Astrocyte (in vitro differentiated cells and primary cell): ENCODE results near the gene BOLA1. TPM values are rescaled to one million over a fixed set of nuclear protein-coding genes. Genes with fewer than 3 reads are reported as not detected.

Source experiments
- DNase-seq: peaks from one replicate; pipeline ENCODE4 v3.0.0-alpha.2; 2010; ENCODE audit warnings: low read depth
- FAIRE-seq: peaks from 2 replicates; lab custom pipeline; 2011; peaks lifted over from hg19 to GRCh38; lab: Jason Lieb, UNC
- H2AFZ ChIP-seq: 2 replicates; pipeline ENCODE4 v1.6.0; 2012; ENCODE audit warnings: low read depth, low read length, inconsistent platforms
- H3K27ac ChIP-seq: 2 replicates; pipeline ENCODE4 v1.5.1; 2011; ENCODE audit warnings: low read depth, low read length, inconsistent platforms
- H3K27me3 ChIP-seq: 2 replicates; pipeline ENCODE4 v1.6.0; 2011; ENCODE audit warnings: low read length, inconsistent platforms; ENCODE audit not compliant: insufficient read depth
- H3K36me3 ChIP-seq: 2 replicates; pipeline ENCODE4 v1.5.1; 2011; ENCODE audit warnings: low read length, inconsistent platforms; ENCODE audit not compliant: insufficient read depth
- H3K4me1 ChIP-seq: 2 replicates; pipeline ENCODE4 v1.5.1; 2011; ENCODE audit warnings: low read length, inconsistent platforms; ENCODE audit not compliant: insufficient read depth
- H3K4me2 ChIP-seq: 2 replicates; pipeline ENCODE4 v1.6.0; 2012; ENCODE audit warnings: low read length, inconsistent platforms
- H3K4me3 ChIP-seq: 2 replicates; pipeline ENCODE4 v1.5.1; 2011; ENCODE audit warnings: low read depth, mild to moderate bottlenecking, low read length, inconsistent platforms; ENCODE audit not compliant: insufficient read depth
- H3K79me2 ChIP-seq: 2 replicates; pipeline ENCODE4 v1.6.0; 2012; ENCODE audit warnings: mild to moderate bottlenecking, low read length, inconsistent platforms; ENCODE audit not compliant: insufficient read depth
- H3K9ac ChIP-seq: 2 replicates; pipeline ENCODE4 v1.6.0; 2012; ENCODE audit warnings: mild to moderate bottlenecking, low read length, inconsistent platforms
- H3K9me3 ChIP-seq: 2 replicates; pipeline ENCODE4 v1.5.1; 2012; ENCODE audit warnings: low read depth, mild to moderate bottlenecking, low read length, inconsistent platforms; ENCODE audit not compliant: insufficient read depth
- H4K20me1 ChIP-seq: 2 replicates; pipeline ENCODE4 v1.6.0; 2012; ENCODE audit warnings: low read length, inconsistent platforms; ENCODE audit not compliant: insufficient read depth
- H3K27ac Mint-ChIP-seq: one replicate; pipeline ENCODE4 v1.8.0; 2021; ENCODE audit warnings: mild to moderate bottlenecking, mixed read lengths; ENCODE audit not compliant: unreplicated experiment
- H3K27me3 Mint-ChIP-seq: one replicate; pipeline ENCODE4 v1.8.0; 2021; ENCODE audit warnings: low read depth, mixed read lengths; ENCODE audit not compliant: unreplicated experiment
- H3K36me3 Mint-ChIP-seq: one replicate; pipeline ENCODE4 v1.8.0; 2021; ENCODE audit warnings: low read depth, mixed read lengths; ENCODE audit not compliant: unreplicated experiment
- H3K4me1 Mint-ChIP-seq: one replicate; pipeline ENCODE4 v1.8.0; 2021; ENCODE audit warnings: low read depth, mixed read lengths; ENCODE audit not compliant: unreplicated experiment
- H3K4me3 Mint-ChIP-seq: one replicate; pipeline ENCODE4 v1.8.0; 2021; ENCODE audit warnings: mild to moderate bottlenecking, moderate library complexity, mixed read lengths; ENCODE audit not compliant: unreplicated experiment
- H3K9me3 Mint-ChIP-seq: one replicate; pipeline ENCODE4 v1.8.0; 2021; ENCODE audit warnings: mild to moderate bottlenecking, mixed read lengths; ENCODE audit not compliant: unreplicated experiment
- CTCF ChIP-seq: IDR thresholded peaks from 2 replicates; pipeline ENCODE4 v1.5.1; 2011; ENCODE audit warnings: low read depth, mild to moderate bottlenecking, inconsistent platforms, low read length, moderate library complexity; ENCODE audit not compliant: insufficient read depth
- EZH2 ChIP-seq: IDR thresholded peaks from 2 replicates; pipeline ENCODE4 v1.6.1; 2012; ENCODE audit warnings: mild to moderate bottlenecking, low read length, inconsistent platforms; ENCODE audit not compliant: insufficient read depth
- total RNA-seq: library from RNA; stranded (reverse); gene quantifications from 2 replicates; pipeline ENCODE4 v1.2.1, GENCODE V29; 2021

BOLA1 gene
- total RNA-seq, 1 donor from 2014 or later = 6.1 TPM

GRCh38 chr1:149945206-149945605 lies 45.8 kb downstream of the BOLA1 start:
- no peak overlapping the region for H3K9ac ChIP-seq
- no peaks in the 10 kb centered on the region for H3K27me3 ChIP-seq
- TF ChIP-seq CTCF = no peak
- TF ChIP-seq EZH2 = no peak
- FAIRE-seq (no peak), DNase-seq (no peak)
- peaks cover 39% of the 10 kb centered on the region for H3K36me3 ChIP-seq
- no peak overlapping the region for H3K4me2 ChIP-seq
- no peak overlapping the region for H2AFZ ChIP-seq
- H3K9me3 Mint-ChIP-seq = no peaks in the 10 kb centered on the region
- H3K9me3 ChIP-seq = no peaks in the 10 kb centered on the region
- no peaks in the 10 kb centered on the region for H3K4me1 ChIP-seq
- H4K20me1 ChIP-seq = no peaks in the 10 kb centered on the region
- no peak overlapping the region for H3K27ac Mint-ChIP-seq
- H3K27me3 Mint-ChIP-seq = no peaks in the 10 kb centered on the region
- H3K4me1 Mint-ChIP-seq = peaks cover 8% of the 10 kb centered on the region
- peaks cover 31% of the 10 kb centered on the region for H3K36me3 Mint-ChIP-seq
- no peak overlapping the region for H3K4me3 ChIP-seq
- H3K79me2 ChIP-seq = no peaks in the 10 kb centered on the region
- no peak overlapping the region for H3K27ac ChIP-seq
- H3K4me3 Mint-ChIP-seq = no peak overlapping the region

GRCh38 chr1:149949911-149950310 lies 50.5 kb downstream of the BOLA1 start:
- Histone ChIP-seq H3K27ac (no peak overlapping the region), H2AFZ (no peak overlapping the region), H3K9ac (no peak overlapping the region), H3K4me1 (no peaks in the 10 kb centered on the region), H4K20me1 (no peaks in the 10 kb centered on the region), H3K9me3 (no peaks in the 10 kb centered on the region), H3K79me2 (no peaks in the 10 kb centered on the region), H3K36me3 (peaks cover 29% of the 10 kb centered on the region), H3K27me3 (no peaks in the 10 kb centered on the region), H3K4me2 (no peak overlapping the region), H3K4me3 (no peak overlapping the region)
- no peaks in the 10 kb centered on the region for H3K27me3 Mint-ChIP-seq
- peaks cover 37% of the 10 kb centered on the region for H3K36me3 Mint-ChIP-seq
- TF ChIP-seq CTCF (no peak), EZH2 (no peak)
- FAIRE-seq (no peak), DNase-seq (no peak)
- no peaks in the 10 kb centered on the region for H3K4me1 Mint-ChIP-seq
- H3K4me3 Mint-ChIP-seq = no peak overlapping the region
- no peaks in the 10 kb centered on the region for H3K9me3 Mint-ChIP-seq
- H3K27ac Mint-ChIP-seq = no peak overlapping the region

Other genes starting within 250 kb of the BOLA1 start
- not detected in 2 replicates for gene FCGR1A, start 116.9 kb upstream of the BOLA1 start, total RNA-seq
- 6.4 and 6.8 TPM in 2 replicates for gene SV2A, start 18.3 kb downstream of the BOLA1 start, total RNA-seq
- gene SF3B4, start 28.2 kb downstream of the BOLA1 start, total RNA-seq = 73.2 and 74.0 TPM in 2 replicates
- 4.0 and 5.0 TPM in 2 replicates for gene MTMR11, start 37.3 kb downstream of the BOLA1 start, total RNA-seq
- gene OTUD7B, start 111.2 kb downstream of the BOLA1 start, total RNA-seq = 31.9 and 33.1 TPM in 2 replicates
- gene VPS45, start 168.2 kb downstream of the BOLA1 start, total RNA-seq = 33.8 and 34.0 TPM in 2 replicates